Subcutaneous abdominal adipose tissue (tissue), 5 donors: Measurements from ENCODE around the gene KCNC2.

Source experiments
- H3K27ac ChIP-seq: one replicate; pipeline ENCODE4 v1.7.0; 2013; ENCODE audit warnings: low read depth, mild to moderate bottlenecking, inconsistent platforms, low read length, moderate library complexity
- H3K27me3 ChIP-seq, 5 donors: one replicate each; pipeline ENCODE4 v1.7.0; 2013; ENCODE audit warnings: low read length in 5 of 5, inconsistent platforms in 1 of 5; ENCODE audit not compliant: control insufficient read depth in 5 of 5, insufficient read depth in 4 of 5
- H3K36me3 ChIP-seq, 5 donors: one replicate each; pipeline ENCODE4 v1.7.0; 2013; ENCODE audit warnings: low read length in 5 of 5; ENCODE audit not compliant: control insufficient read depth in 5 of 5, insufficient read depth in 5 of 5
- H3K4me1 ChIP-seq, 5 donors: one replicate each; pipeline ENCODE4 v1.7.0; 2013; ENCODE audit warnings: low read length in 5 of 5, mild to moderate bottlenecking in 3 of 5, moderate library complexity in 1 of 5; ENCODE audit not compliant: control insufficient read depth in 5 of 5, insufficient read depth in 5 of 5
- H3K4me3 ChIP-seq, 5 donors: one replicate each; pipeline ENCODE4 v1.7.0; 2013; ENCODE audit warnings: low read length in 5 of 5, low read depth in 1 of 5
- H3K9ac ChIP-seq, 5 donors: one replicate each; pipeline ENCODE4 v1.7.0; 2013; ENCODE audit warnings: low read length in 5 of 5, mild to moderate bottlenecking in 4 of 5, moderate library complexity in 3 of 5
- H3K9me3 ChIP-seq, 5 donors: one replicate each; pipeline ENCODE4 v1.7.0; 2013; ENCODE audit warnings: low read length in 5 of 5; ENCODE audit not compliant: control insufficient read depth in 5 of 5
- donor health status: healthy.
- donor health status: healthy.
- donor health status: healthy.
- donor health status: healthy.
- donor health status: healthy.

KCNC2 gene

DNA sequence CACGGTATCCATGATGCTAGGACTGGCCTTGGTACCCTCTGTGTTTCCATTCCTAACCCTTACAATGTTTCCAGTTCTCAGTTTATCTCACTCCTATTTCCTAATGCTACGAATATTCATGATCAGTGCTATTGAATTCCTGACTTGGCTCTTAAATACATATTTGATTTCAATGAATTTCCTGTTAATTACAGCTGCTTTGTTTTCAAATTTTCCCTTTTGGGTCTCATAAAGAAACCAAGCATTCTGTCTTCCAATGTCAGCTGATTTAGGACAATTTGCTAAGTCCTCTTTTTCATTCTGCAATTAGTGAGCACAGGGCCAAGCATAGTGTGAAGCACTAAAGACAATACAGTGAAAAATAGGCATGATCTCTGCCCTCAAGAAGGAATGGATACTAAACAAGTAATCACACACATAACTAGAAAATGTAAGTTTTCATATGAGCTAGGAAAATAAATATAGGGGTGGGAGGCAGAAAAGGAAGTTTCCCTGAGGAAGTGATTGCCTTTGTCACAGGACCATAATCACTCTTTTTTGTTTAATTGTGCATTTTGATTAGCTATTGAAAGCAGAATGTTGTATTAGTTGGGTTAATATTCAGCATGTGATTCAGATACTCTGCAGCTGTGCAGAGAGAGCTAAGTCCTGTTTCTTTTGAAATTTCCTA is 88.5 kb downstream of the KCNC2 start:
- Histone ChIP-seq H3K4me1 (no peaks in the 10 kb centered on the region), H3K27me3 (no peaks in the 10 kb centered on the region), H3K9me3 (no peaks in the 10 kb centered on the region), H3K36me3 (no peaks in the 10 kb centered on the region), H3K4me3 (no peak overlapping the region), H3K27ac (no peak overlapping the region), H3K9ac (no peak overlapping the region)

DNA sequence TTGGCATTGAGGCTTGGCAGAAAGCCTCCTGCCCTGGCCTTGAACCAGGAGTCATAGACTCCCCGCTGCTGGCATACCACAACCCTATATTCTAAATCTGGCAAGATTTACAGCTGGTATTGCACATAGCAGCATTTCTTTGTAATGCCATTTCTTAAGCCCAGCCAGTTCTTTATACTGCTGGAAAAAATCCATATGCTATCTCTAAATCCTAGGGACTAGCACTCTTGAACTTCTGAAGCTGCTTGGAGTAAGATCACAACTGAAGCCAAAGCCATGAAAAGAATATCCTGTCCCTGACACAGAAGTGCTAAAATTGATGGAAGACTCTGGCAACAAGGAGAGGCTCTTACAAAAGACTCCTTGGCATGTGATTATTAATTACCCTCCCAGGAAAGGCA is 89.3 kb downstream of the KCNC2 start:
- Histone ChIP-seq H3K36me3 (no peaks in the 10 kb centered on the region), H3K27me3 (no peaks in the 10 kb centered on the region), H3K9ac (no peak overlapping the region), H3K9me3 (no peaks in the 10 kb centered on the region), H3K4me3 (no peak overlapping the region), H3K4me1 (no peaks in the 10 kb centered on the region), H3K27ac (no peak overlapping the region)

DNA sequence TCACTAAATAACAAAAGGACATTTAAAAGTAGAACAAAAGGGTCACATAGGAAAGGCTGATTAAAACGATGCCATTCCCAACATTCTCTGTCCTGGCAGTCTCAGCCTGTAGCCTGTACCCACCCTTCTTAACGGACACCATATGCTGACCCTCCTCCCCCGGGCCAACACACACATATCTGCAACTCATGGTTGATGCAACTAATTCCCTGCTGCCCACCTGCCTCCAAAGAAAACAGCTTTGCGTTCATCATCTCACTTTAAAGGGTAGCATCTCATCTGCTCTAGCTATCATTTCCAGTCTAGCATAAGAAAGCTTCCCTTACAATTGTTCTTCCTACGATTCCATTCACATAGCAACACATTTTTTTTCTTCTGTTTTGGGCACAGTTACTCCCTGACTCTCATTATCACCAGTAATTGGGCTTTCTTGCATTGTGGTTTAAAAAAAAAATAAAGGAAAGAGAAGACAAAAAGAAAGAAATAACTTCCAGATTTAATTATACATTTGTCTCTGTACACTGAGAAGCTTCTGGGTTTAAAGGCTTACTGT is 92.9 kb downstream of the KCNC2 start:
- no peaks in the 10 kb centered on the region for H3K36me3 ChIP-seq
- no peaks in the 10 kb centered on the region for H3K27me3 ChIP-seq
- no peak overlapping the region for H3K27ac ChIP-seq
- H3K4me3 ChIP-seq = no peak overlapping the region
- no peaks in the 10 kb centered on the region for H3K4me1 ChIP-seq
- H3K9me3 ChIP-seq = no peaks in the 10 kb centered on the region
- H3K9ac ChIP-seq = no peak overlapping the region

DNA sequence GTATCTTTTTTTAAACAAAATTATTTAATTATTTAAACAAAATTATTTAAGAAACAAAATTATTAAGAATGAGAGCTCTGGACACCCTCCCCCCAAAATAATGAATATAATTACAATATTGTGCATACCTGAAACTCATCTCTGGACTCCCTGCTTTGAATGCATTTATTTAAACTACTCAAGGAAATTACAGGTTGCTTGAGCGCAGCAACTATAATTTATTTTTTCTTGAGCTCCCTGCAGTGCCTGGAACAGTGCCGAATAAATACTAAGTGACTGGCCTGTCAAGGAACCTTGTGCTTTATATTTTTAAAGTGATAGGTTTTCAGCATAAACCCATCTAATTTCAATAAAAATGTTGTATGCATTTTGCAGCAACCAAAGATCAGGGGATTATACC is 93.9 kb downstream of the KCNC2 start:
- no peaks in the 10 kb centered on the region for H3K4me1 ChIP-seq
- no peak overlapping the region for H3K4me3 ChIP-seq
- H3K9me3 ChIP-seq = no peaks in the 10 kb centered on the region
- no peak overlapping the region for H3K27ac ChIP-seq
- H3K9ac ChIP-seq = no peak overlapping the region
- no peaks in the 10 kb centered on the region for H3K27me3 ChIP-seq
- no peaks in the 10 kb centered on the region for H3K36me3 ChIP-seq

DNA sequence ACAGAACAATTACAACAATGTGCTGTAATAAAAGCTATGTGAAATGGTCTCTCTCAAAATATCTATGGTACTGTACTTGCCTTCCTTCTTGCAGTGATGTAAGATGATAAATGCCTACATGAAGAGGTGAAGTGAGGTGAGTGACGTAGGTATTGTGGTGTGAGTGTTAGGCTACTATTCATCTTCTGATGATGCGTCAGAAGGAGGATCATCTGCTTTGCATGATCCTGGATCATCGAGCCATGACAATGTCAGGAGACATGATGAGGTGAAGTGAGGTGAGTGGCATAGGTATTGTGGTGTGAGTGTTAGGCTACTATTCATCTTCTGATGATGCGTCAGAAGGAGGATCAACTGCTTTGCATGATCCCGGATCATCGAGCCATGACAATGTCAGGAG is 105.8 kb downstream of the KCNC2 start:
- H3K9ac ChIP-seq = no peak overlapping the region
- H3K36me3 ChIP-seq = no peaks in the 10 kb centered on the region
- no peaks in the 10 kb centered on the region for H3K4me1 ChIP-seq
- H3K27me3 ChIP-seq = no peaks in the 10 kb centered on the region
- H3K4me3 ChIP-seq = no peak overlapping the region
- H3K9me3 ChIP-seq = no peaks in the 10 kb centered on the region
- H3K27ac ChIP-seq = no peak overlapping the region

DNA sequence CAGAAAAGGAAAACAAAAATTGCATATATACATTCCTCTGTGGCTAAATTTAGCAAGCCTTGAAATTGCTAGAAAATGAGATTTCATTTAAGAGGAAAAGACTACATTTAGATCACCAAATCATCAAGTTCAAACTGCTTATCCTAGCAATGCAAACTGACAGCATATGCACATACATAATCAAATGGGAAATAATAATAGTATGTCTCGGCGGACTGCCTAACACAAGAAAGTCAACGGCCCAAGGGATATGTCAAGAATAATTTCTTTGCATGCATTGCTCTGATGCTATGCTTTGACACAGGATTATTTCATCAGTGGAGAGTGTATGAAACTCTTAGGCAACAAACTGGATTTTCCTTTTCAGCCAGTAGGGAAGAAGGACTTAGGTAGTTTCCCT is 107.9 kb downstream of the KCNC2 start:
- H3K4me1 ChIP-seq = no peaks in the 10 kb centered on the region
- no peak overlapping the region for H3K27ac ChIP-seq
- H3K36me3 ChIP-seq = no peaks in the 10 kb centered on the region

DNA sequence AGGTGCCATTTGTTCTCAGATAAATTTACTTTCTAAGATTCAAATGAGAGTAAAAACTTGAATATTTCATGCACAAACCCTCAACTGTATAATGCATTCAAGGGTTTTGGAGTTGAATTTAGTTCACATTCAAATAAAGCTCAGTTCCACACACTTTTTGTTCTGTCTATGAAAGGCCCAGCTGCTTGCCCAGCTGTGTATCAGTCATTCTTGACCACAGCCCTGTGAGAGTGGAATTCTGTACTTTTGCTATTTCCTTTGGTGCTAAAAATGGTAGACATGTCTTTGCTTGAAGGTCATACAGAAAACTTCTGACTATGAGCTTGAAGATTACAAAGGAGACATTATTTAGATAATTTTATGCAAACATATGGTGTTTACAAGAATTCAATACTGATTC is 110.4 kb downstream of the KCNC2 start:
- no peaks in the 10 kb centered on the region for H3K36me3 ChIP-seq
- H3K4me1 ChIP-seq = no peaks in the 10 kb centered on the region
- H3K27me3 ChIP-seq = no peaks in the 10 kb centered on the region

More for the DNA sequence above, 107.9 kb downstream of the KCNC2 start:
- Histone ChIP-seq H3K9ac (no peak overlapping the region), H3K27me3 (no peaks in the 10 kb centered on the region), H3K9me3 (no peaks in the 10 kb centered on the region), H3K4me3 (no peak overlapping the region)

DNA sequence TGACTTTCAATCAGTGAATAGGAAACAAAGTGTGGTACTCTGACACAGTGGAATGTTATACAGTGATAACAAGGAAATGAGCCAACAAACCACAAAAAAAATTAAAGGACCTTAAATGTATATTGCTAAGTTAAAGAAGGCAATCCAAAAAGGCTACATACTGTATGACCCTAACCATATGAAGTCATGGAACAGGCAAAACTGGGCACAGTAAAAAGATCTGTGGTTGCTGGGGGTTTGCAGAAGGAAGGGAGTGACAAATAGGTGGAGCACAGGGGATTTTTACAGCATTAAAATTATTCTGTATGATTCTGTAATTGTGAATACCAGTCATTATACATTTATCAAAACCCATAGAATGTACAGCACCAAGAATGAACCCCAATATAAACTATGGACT is 112.6 kb downstream of the KCNC2 start:
- no peaks in the 10 kb centered on the region for H3K27me3 ChIP-seq
- H3K27ac ChIP-seq = no peak overlapping the region
- no peaks in the 10 kb centered on the region for H3K36me3 ChIP-seq
- H3K9me3 ChIP-seq = no peaks in the 10 kb centered on the region
- no peak overlapping the region for H3K4me3 ChIP-seq
- H3K9ac ChIP-seq = no peak overlapping the region
- H3K4me1 ChIP-seq = no peaks in the 10 kb centered on the region

More for the DNA sequence above, 110.4 kb downstream of the KCNC2 start:
- H3K9me3 ChIP-seq = no peaks in the 10 kb centered on the region
- H3K27ac ChIP-seq = no peak overlapping the region
- H3K9ac ChIP-seq = no peak overlapping the region
- no peak overlapping the region for H3K4me3 ChIP-seq

DNA sequence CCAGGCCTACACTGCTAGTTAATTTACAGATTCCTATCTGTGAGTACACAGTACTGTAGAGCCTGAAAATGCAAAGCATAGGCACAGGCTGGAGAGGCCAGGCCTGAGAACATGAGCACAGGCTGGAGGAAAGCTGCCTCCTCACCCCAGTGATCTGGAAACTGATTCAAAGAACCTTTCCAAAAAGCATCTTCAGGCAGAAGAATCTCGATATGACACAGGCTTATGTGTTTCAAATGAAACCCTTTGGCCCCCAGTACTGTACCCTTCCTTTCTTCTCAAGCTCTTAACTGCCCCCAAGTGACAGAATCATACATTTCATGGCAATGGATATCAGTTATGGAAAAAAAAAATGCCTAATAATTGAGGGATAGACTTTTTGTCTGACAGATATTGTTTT is 122.0 kb downstream of the KCNC2 start:
- Histone ChIP-seq H3K36me3 (no peaks in the 10 kb centered on the region), H3K9me3 (no peaks in the 10 kb centered on the region), H3K27me3 (no peaks in the 10 kb centered on the region), H3K4me1 (no peaks in the 10 kb centered on the region), H3K4me3 (no peak overlapping the region), H3K9ac (no peak overlapping the region), H3K27ac (no peak overlapping the region)

DNA sequence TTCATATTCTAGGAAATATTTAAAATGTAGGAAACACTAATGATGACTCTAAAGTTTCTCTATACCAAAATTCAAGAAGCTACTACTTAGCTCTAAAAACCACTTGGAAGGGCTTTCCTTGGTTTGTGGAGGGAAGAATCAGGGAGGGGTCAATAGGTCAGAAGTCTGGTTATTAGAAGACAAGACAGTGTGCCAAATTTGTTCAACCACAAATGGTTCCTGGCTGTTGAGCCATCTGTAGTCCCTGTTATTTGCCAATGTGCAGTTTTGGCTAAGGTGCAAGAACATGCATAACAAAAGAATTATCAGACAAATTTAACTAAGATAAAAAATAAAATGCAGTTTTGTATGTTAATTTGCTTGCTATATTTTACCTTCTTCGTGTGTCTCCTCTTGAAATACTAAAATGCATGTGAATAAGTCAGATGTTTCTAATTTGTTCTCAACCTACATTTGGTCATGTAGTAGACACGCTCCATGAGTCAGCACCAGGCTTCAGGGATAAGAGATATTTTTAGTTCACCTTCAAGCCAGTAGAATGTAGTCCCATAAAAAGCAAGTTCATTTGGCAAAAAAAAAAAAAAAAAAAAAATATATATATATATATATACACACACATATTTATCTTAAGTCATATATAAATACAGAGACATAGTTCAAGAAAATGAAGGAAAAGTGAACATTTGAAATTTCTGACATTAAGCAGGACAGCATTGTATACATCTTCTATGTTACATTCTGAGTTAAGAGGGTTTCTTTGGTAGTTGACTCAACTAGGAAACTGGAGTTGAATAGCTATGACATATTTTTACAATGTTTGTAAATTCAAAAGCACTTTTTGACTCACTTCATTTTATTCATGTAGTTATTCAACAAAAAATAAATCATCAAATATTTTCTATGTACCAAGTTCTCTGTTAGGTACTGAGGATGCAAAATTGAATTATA is 123.3 kb downstream of the KCNC2 start:
- H3K9me3 ChIP-seq = no peaks in the 10 kb centered on the region
- H3K27me3 ChIP-seq = no peaks in the 10 kb centered on the region
- no peak overlapping the region for H3K9ac ChIP-seq
- no peaks in the 10 kb centered on the region for H3K4me1 ChIP-seq
- no peaks in the 10 kb centered on the region for H3K36me3 ChIP-seq
- no peak overlapping the region for H3K4me3 ChIP-seq
- H3K27ac ChIP-seq = no peak overlapping the region
